HG03575 (cell line): Measurements from ENCODE around the gene SGTA.

ENCODE experiments used
- ATAC-seq: cut with Tn5 transposase; IDR thresholded peaks from one replicate; pipeline ENCODE4 v1.9.1; 2021; ENCODE audit not compliant: unreplicated experiment, insufficient number of reproducible peaks, low FRiP score; ENCODE audit errors: extremely low read depth

SGTA gene

DNA sequence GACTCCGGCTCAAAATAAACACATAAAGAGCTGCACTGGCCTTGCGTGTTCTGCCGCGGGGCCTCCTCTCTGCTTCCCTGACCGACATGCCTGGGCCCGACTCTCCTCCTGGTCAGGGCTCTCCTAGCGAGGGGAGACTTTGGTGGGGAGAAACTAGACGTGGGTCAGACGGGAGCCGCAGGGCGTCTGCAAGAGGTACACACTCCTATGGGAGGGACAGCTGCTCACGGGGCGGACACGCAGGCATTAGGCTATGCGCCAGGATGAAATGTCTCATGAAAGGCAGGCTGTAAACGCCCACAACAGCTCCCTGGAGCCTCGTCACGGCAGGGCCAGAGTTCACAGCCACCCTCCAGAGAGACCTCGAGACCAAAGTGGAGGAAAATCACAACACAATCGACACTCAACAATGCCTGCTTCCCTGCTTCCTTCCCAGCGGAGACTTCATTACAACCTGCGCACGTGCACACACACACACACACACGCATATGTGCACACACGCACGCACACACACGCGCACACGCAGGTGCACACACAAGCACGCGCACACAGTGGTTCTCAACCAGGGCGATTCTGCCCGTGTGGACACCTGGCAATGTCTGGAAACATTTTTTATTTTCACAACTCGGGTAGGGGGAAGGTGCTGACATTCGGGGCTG lies 49.0 kb downstream of the SGTA start:
- ATAC-seq, result no peak

DNA sequence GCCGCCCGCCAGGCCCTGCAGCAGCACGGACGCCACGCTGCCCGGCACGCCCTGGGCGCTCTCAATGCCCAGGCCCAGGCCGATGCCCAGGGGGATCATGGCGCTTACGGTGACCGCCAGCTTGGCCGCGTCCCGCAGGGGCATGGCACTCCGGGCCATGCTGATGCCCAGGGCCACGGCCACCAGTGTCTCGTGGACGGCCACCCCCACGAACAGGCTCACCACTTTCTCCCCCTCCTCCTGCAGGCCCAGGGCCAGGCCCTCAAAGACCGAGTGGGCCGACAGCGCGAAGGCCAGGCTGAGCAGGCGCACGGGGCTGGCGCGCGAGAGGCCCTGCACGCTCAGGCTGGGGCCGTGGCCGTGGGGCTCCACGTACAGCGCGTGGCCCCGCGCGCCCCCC lies 50.2 kb downstream of the SGTA start:
- no peak for ATAC-seq

DNA sequence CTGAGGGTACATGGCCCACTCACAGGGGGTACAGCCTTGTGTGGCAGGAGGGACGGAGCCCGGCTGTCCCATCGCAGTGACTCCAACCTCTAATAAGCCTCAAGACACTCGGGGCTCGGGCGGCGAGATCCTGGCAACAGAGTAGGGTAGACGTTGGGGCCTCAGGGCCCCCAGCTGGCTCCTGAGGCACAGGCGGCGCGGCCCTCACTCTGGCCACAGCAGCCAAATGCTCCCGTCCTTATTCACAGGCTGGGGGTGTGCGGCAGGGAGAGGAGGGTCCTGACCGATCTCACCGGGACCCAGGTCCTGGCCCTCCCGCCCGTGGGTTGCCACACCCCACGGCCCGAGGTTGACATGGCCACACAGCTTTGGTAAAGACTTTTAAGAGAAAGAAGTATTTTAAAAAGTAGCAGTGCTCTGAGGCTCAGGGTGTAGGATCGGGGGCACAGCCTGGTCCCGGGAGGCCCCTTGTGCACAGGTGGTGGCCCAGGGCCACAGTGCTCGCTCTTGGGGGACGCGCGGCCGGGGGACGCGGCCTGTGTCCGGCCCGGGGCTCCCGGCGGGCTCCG lies 50.8 kb downstream of the SGTA start:
- ATAC-seq, result no peak

DNA sequence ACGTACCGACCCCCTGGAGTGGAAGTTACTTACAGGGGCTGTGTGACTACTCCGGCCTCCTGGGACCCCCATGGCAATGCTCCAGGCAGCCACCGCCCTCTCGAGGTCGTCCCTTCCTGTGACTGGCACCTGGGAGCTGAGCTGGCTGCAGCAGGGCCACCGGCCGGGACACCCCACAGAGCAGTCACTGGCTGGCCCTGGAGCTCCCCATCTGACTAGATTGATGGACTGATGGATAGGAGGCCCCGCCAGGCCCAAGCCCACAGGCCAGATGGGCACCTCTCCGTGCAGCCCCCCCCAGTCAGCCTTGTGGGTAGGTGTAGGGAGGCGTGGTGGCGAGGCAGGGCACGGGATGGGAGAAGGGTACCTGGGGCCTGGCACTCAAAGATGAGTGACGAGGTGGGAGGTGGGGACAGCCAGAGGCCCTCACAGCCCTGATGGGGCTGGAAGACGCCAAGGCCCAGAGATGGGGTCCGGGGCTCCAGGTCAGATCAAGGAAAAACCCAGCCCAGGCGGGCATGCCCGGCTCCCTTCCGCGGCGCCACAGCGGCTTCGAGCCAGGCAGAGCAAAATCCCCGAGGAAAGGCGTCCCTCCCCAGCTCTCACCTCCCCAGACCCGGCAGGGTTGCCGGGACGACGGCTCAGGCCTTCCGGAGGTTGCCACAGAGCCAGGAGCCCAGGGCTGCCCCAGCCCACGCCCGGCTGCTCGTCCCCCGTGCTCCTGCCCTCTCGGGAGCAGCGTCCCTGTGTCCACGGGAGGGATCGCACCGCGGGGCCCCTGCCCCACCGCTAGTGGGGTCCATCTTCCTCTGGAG lies 51.7 kb downstream of the SGTA start:
- ATAC-seq, result no peak

DNA sequence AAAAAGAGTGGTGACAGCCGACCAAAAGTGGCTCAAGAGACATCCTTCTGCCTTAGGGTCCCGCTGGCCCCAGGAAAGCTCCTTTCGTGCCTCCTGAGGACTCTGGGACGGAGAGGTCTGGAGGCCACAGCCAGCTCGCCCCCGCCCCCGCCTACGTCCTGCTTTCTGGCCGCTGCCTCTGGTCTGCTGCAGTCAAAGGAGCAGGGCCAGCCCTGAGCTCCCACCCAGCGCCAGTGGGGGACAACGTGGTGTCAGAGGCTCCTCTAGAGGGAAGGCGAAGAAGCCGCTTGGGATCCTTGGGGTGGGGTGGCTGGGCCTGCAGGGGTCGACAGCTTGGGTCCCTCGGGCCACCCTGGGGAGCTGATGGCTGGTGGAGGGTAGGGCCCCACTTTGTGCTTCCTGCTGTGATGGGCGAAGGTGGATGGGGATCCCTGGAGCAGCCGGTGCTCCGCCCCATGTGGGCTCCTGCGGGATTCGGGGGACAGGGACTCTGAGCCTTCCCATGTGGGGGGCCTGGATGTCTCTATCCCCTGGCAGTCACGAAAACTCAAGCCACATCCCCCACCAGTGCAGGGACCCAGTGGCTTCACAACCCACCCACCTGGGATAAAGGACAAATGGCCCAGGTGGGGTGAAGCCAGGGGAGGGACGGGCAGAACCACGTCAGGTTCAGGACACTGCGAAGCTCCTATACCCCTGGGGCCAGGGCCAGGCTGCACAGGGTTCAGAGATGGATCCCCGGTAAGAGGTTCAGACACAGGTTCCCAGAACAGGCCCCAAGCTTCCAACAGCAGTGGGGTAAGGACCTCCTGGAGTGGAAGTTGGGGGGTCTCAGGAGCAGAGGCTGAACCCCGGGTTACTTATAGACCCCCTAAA lies 52.9 kb downstream of the SGTA start:
- ATAC-seq, result no peak

DNA sequence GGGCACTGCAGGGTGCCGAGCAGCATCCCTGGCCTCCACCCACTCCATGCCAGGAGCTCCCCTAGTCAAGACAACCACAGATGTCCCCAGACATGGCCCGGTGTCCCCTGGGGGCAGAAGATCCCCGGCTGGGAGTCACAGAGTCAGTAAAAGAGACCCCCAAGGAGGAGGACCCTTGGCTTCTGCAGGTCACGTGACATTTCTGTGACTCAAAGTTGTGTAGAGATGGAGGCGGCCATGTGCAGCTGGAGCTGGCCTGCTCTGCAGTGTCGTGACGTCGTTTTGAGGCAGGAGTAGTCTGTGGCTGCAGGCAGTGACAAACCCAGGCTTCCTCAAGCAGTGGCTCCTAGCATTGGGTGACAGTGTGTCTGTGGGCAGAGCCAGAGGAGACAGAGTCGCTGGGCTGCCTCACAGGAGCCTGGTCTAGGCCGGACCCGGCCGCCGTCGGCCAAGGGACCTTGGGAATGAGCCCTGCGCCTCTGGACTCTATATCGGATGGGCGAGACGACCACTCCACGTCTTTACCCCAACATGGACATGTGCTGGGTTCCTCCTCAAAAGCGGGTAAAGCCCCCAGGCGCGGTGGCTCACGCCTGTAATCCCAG lies 54.2 kb downstream of the SGTA start:
- no peak for ATAC-seq

DNA sequence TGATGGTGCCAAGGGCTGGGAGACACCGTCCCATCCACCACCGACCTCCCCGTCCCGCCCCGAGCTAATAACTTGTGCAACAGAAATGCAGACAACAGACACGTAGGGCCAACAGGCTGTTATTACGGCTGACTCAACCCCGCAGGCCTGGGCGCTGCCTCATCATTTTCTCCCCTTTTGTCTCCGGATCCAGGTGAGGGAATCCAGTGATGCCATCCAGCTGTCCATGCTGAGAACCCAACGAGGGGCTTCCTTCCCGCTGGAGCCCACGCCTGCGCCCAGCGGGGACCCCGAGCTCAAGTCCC lies 55.5 kb downstream of the SGTA start:
- no peak for ATAC-seq

DNA sequence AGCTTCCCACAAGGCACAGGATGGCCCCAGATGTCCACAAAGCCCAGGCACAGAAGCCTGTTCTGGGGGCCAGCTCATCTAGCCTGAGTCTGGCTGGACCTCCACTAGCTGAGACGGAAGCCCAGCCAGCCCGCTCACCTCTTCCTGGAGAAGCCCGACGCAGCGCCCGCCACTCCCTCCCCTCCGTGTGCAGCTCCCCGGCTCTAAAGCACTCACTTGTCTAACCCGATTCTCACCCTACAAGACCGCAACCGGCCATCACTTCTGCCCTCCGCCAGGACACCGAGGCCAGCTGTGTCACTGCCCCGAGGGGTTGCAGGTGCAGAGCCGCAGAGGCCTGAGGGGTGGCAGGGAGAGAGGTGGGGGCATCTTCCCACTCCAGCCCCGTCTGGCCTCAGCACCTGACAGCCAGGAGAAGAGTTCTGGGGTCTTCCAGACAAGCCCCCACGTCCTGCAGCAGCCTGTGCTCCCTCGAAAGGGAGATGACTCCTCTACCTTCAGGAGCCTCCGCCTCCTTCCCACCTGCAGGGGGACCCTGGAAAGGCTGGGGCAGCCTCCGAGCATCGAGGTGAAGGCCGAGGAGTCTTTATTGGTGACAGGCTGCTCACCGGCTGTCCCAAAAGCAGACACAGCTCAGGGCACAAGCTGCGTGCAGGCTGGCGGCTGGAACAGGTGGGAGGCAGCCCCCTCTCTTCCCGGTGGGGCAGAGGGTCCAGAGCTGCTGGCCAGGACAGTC lies 56.0 kb downstream of the SGTA start:
- no peak for ATAC-seq

DNA sequence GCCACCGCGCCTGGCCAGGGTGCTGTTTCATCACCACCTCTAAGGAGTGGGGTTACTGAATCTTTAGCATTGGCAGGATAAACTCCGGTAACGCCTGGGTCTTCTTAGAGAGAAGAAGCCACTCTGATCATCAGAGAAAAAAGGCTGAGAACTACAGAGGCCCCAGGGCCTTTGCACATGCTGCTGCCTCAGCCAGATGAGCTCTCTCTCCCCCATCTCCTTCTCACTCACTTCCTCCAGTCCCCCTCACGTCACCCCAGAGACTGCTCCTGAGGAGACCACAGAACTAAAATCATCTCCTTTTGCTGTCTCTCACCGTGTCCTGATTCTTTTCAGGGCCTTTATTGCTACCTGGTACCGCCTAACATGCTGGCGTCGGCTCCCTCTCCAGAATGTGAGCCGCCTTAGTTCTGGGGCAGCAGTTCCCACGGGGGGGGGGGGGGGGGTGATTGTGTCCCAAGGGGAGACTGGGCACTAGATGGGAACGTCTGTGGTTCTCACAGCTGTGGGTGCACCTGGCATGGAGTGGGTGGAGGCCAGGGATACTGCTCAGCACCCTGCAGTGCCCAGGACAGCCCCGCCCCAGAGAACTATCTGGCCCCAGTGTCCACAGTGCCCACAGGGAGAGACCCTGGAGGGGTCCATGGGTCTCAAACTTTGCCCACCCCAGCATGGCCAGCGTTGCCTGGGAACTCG lies 56.8 kb downstream of the SGTA start:
- ATAC-seq, result no peak

DNA sequence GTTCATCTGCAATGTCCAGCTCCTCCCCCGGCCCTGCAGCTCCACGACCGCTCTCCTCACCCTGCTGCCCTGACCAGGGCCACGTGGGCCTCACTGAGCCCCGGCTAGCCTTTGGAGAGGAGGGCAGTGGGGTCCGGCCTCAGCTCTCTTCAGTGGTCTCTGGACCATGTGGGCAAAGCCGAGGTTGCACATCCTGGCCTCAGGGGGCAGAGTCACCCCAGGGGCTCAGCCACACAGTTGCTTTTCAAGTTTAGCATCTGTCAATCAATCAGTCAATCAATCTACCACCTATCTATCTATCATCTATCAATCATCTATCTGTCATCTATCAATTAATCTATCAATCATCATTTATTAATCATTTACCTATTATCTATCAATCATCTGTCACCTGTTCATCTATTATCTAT lies 58.9 kb downstream of the SGTA start:
- no peak for ATAC-seq

DNA sequence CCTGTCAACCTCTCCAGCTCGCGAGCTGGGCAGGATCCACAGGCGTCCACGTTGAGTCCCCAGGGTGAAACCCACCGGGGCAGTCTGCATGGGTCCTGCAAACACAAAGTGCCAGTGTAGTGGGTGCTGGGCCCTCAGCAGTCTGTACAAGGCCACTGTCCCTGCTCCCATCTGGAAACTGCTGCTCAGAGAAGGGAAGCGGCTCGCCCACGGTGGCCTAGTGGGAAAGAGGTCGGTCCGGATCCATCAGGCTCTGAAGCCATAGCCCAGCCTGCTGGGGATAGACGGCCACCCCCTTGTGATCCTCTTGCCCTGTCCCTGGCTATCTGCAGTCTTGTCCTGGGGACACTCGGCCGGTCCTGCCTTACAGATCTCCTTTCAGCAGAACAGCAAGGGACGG lies 59.3 kb downstream of the SGTA start:
- ATAC-seq, result no peak

DNA sequence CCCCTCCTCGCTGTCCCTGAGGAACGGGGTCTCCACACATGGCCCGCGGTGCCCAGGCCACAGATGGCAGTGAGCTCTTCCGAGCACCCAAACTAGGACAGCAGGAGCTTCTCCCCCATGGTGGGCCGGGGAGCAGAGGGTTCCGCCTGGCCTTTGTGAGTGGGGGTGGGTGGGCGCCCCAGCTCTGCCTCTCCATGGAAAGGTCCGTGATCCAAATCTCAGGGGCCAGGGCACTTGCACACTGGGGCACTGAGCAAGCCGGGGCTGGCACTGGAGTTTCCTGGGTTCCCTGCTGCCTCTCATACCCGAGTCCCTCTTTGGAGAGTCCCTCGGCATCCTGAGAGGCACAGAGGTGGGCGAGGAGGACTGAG lies 59.7 kb downstream of the SGTA start:
- ATAC-seq, result no peak

DNA sequence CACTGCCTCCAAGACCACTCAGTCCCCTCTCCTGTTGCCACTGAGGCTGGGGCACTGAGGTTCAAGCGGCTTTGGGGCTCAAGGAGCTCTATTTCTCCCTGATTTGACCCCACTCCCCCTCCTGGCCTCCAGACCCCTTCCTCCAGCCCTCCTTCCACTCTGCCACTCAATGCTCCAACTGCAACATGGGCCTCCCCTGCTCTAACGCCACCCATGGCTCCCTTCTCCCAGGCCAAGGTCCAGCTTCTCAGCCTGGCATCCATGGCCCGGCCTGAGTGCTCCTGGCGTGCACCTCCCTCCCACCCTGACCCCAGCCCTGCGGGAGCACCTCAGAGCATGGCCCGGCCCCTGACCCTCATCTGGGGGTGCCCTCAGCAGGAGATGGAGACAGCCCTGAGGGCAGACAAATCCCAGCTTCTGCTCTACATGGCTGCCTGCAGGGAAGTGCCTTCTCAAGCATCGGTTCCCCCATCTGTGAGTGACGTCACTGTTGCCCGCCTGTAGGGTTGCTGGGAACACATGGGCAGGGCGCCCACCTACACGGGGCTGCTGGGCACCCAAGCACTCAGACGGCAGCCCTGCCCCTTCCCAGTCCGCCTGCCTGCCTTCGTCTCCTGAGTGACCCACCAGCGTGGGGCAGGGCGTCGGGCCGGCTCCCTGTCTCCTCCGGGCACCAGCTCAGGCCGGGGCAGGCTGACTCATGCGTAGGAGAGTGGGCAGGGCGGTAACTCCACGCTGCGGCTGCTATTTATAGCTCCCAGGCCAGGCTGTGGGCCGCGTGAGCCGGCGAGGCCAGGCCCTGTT lies 60.3 kb downstream of the SGTA start:
- no peak for ATAC-seq

DNA sequence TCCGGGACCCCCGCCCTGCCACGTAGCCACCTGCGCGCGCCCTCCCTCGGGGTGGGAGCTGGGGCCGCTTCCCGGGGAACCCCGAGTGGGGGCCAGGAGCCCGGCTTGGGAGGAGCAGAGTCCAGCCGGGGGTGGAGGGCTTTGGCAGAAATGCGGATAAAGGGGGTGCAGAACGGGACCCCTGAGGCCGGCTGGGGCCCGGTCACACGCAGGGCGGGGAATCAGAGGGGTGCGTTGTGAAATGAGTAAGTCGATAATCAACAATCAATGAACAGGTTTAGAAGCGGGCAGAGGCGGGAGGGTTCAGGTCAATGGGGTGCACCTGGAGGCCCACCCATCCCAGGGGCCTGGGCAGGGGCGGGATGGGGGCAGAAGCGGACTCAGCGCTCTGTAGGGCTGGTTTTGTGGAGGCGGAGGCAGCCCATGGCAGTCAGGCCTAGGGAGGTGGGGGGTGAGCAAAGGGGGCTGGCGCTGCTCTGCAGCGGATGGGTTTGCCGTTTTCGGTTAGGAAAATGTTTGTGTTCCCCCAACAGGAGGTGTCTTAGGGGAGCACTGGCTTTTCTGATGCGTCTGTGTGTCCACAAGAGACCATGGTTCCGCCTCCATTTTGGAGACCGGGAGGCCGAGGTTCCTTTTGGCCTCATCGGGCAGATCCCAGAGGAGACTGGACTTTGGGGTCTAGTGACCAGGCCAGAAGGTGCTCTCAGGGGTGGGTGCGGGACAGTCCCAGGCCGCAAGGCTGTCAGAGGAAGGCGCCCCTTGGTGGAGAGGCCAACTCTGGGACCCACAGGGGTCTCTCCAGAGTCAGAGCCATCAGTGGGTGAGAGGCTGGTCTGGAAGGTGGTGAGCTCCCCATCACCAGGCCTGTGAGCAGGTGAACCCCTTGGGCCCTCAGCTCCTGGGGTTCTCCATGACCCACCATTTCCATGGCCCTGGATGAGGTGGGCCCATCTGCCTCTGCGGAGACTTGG lies 61.2 kb downstream of the SGTA start:
- no peak for ATAC-seq

DNA sequence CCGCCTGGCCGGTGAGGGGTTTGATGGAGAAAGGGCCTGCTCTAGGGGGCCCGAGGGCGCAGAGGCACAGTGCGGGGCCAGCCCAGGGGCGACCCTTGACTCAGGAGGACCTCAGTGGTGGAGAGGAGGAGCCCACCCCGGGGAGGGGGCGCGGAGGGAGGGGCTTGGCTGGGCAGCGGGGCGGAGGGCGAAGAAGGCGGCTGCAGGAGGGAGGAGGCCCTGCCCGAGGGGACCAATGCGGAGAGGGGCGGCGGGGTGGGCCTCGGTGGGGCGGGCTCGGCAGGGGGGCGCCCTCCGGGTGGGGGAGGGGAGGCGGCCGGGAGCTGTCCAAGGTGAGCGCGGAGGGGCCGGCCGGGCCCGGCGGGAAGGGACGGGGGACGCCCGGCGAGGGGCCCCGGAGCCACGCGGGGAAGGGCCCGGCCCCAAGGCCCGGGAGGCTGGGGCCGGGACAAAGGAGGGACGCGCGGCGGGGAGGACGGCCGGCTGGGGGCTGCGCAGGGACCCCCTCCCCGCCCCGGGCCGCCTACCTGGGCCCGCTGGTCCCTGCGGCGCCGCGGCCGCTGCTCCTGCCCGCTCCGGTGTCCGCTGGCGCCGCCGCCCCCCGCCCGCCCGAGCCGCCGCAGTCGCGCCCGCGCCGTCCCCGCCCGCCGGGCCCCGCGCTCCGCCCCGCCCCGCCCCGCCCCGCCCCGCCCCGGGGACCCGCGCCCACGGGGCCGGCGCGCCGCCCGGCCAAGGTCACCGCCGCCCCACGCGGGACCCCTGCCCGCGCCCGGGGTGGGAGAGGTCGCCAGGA lies 62.1 kb downstream of the SGTA start, which contains the start of gene DIRAS1:
Gene DIRAS1, minus strand, starts transcription at position 596 of the 793 bp plus-strand sequence. CDS start 3,566 bp downstream, outside the sequence.
- ATAC-seq, result no peak
